GM12873 (cell line): ENCODE results near the gene PURA.

Experiments
- CTCF ChIP-seq: IDR thresholded peaks from 2 replicates; pipeline ENCODE4 v1.5.1; 2012; ENCODE audit warnings: low read depth, mild to moderate bottlenecking, moderate library complexity, low read length, control low read depth; ENCODE audit not compliant: insufficient read depth; ENCODE audit errors: missing control alignments

Gene PURA

GRCh38 chr5:140140435-140140834 lies 26.5 kb downstream of the PURA start:
- no peak for TF ChIP-seq CTCF

GRCh38 chr5:140141241-140141640 lies 27.3 kb downstream of the PURA start:
- TF ChIP-seq CTCF: no peak

- no peak for TF ChIP-seq CTCF
Observed at GRCh38 chr5:140142246-140142645, 28.3 kb downstream of the PURA start.

GRCh38 chr5:140142856-140143255 lies 28.9 kb downstream of the PURA start:
- no peak for TF ChIP-seq CTCF

DNA sequence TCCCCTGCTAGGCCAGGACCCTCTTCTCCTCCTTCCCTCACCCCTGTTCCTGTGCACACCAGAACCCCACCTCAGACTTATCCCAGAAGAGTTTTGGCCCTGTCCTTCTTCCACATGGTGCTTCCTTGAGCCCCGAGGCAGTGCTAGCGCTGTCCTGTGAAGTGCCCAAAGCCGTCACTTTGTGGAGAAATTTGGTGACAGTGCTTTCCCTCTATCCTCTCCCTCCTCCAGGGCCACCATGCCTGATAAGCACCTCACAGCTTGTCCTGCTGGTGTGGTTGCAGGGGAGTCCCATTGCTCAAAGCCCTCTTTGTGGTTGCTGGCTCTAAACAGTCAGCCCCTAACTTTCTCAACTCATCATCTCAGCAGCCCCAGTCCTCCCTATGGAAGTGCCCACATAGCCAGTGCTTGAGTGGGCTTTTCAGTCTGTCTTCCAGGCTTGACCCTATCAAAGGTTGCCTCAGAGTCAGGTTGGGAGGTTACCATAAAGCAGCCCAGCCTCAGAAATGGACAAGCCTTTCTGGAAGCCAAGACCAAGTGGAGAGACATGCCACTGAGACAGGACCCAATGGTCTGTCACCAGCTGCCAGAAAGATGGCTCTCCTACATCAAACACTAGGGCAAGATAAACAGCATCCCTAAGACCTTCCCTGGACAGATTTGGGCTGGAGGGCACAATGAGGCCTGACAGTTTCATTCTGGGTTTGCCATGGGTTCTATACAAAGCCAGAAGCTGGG lies 29.8 kb downstream of the PURA start:
- no peak for TF ChIP-seq CTCF

- no peak for TF ChIP-seq CTCF
Observed at GRCh38 chr5:140145256-140145655, 31.3 kb downstream of the PURA start.

- peak; percentile 58 for TF ChIP-seq CTCF
Observed at GRCh38 chr5:140145818-140146522, 32.1 kb downstream of the PURA start.
